Activated naive CD8-positive, alpha-beta T cell treated with anti-CD3 and anti-CD28 coated beads, Interleukin-2, amount 50 U/mL, for 24 hours (primary cell): ENCODE data around the gene ADAMTS2.

Experiments
- ATAC-seq: fragments of 150-1000 bp; cut with Tn5 transposase; one replicate; pipeline ENCODE4 v1.10.0; 2021
- DNase-seq: peaks from one replicate; pipeline ENCODE4 v3.0.0; 2021
- H3K27ac Mint-ChIP-seq: one replicate; pipeline ENCODE4 v1.8.0; 2021; ENCODE audit warnings: mild to moderate bottlenecking, mixed read lengths
- H3K27me3 Mint-ChIP-seq: one replicate; pipeline ENCODE4 v1.8.0; 2021; ENCODE audit warnings: mixed read lengths
- H3K36me3 Mint-ChIP-seq: one replicate; pipeline ENCODE4 v1.8.0; 2021; ENCODE audit warnings: low read depth, mixed read lengths
- H3K4me1 Mint-ChIP-seq: one replicate; pipeline ENCODE4 v1.8.0; 2021; ENCODE audit warnings: mixed read lengths
- H3K4me3 Mint-ChIP-seq: one replicate; pipeline ENCODE4 v1.8.0; 2021; ENCODE audit warnings: mild to moderate bottlenecking, moderate library complexity, mixed read lengths
- H3K9me3 Mint-ChIP-seq: one replicate; pipeline ENCODE4 v1.8.0; 2021; ENCODE audit warnings: mixed read lengths

Gene ADAMTS2

GRCh38 chr5:179186801-179187200, 158.5 kb downstream of the ADAMTS2 start:
- no peak overlapping the region for H3K4me3 Mint-ChIP-seq
- peaks cover 2% of the 10 kb centered on the region for H3K27me3 Mint-ChIP-seq
- H3K27ac Mint-ChIP-seq: no peak overlapping the region
- H3K4me1 Mint-ChIP-seq: peaks cover 5% of the 10 kb centered on the region
- ATAC-seq (no peak), DNase-seq (no peak)
- H3K36me3 Mint-ChIP-seq: no peaks in the 10 kb centered on the region
- H3K9me3 Mint-ChIP-seq: no peaks in the 10 kb centered on the region

GRCh38 chr5:179185941-179186411, 159.3 kb downstream of the ADAMTS2 start:
- Mint-ChIP-seq H3K4me1 (peaks cover 7% of the 10 kb centered on the region), H3K36me3 (no peaks in the 10 kb centered on the region), H3K27ac (no peak overlapping the region), H3K27me3 (peaks cover 4% of the 10 kb centered on the region), H3K9me3 (no peaks in the 10 kb centered on the region), H3K4me3 (no peak overlapping the region)
- DNase-seq: no peak
- no peak for ATAC-seq

- no peak overlapping the region for H3K27ac Mint-ChIP-seq
- H3K9me3 Mint-ChIP-seq: no peaks in the 10 kb centered on the region
- ATAC-seq: no peak
Observed at GRCh38 chr5:179185256-179185940, 159.9 kb downstream of the ADAMTS2 start.

GRCh38 chr5:179184521-179185050, 160.7 kb downstream of the ADAMTS2 start:
- Mint-ChIP-seq H3K4me3 (no peak overlapping the region), H3K9me3 (no peaks in the 10 kb centered on the region), H3K36me3 (no peaks in the 10 kb centered on the region), H3K27me3 (peaks cover 9% of the 10 kb centered on the region), H3K27ac (no peak overlapping the region), H3K4me1 (peaks cover 7% of the 10 kb centered on the region)
- DNase-seq (no peak), ATAC-seq (no peak)

More at GRCh38 chr5:179185256-179185940, 159.9 kb downstream of the ADAMTS2 start:
- peaks cover 7% of the 10 kb centered on the region for H3K4me1 Mint-ChIP-seq
- H3K36me3 Mint-ChIP-seq: no peaks in the 10 kb centered on the region
- peaks cover 8% of the 10 kb centered on the region for H3K27me3 Mint-ChIP-seq
- DNase-seq: no peak
- no peak overlapping the region for H3K4me3 Mint-ChIP-seq

- no peak for ATAC-seq
- Mint-ChIP-seq H3K27me3 (peaks cover 10% of the 10 kb centered on the region), H3K36me3 (no peaks in the 10 kb centered on the region), H3K27ac (no peak overlapping the region), H3K4me1 (peaks cover 7% of the 10 kb centered on the region), H3K9me3 (no peaks in the 10 kb centered on the region), H3K4me3 (no peak overlapping the region)
- no peak for DNase-seq
Observed at GRCh38 chr5:179183481-179183880, 161.8 kb downstream of the ADAMTS2 start.

- H3K4me3 Mint-ChIP-seq: no peak overlapping the region
- H3K36me3 Mint-ChIP-seq: no peaks in the 10 kb centered on the region
- no peak overlapping the region for H3K27ac Mint-ChIP-seq
- DNase-seq (no peak), ATAC-seq (no peak)
- H3K27me3 Mint-ChIP-seq: peaks cover 13% of the 10 kb centered on the region
- H3K9me3 Mint-ChIP-seq: no peaks in the 10 kb centered on the region
- peaks cover 7% of the 10 kb centered on the region for H3K4me1 Mint-ChIP-seq
Observed at GRCh38 chr5:179182601-179183000, 162.7 kb downstream of the ADAMTS2 start.

- DNase-seq: no peak
- Mint-ChIP-seq H3K9me3 (no peaks in the 10 kb centered on the region), H3K27me3 (peaks cover 13% of the 10 kb centered on the region), H3K36me3 (no peaks in the 10 kb centered on the region), H3K4me3 (no peak overlapping the region), H3K4me1 (peaks cover 7% of the 10 kb centered on the region), H3K27ac (no peak overlapping the region)
- no peak for ATAC-seq
Observed at GRCh38 chr5:179181988-179182387, 163.3 kb downstream of the ADAMTS2 start.

- peaks cover 7% of the 10 kb centered on the region for H3K4me1 Mint-ChIP-seq
Observed at GRCh38 chr5:179180921-179181645, 164.2 kb downstream of the ADAMTS2 start.

GRCh38 chr5:179180061-179180610, 165.1 kb downstream of the ADAMTS2 start:
- Mint-ChIP-seq H3K4me3 (no peak overlapping the region), H3K27me3 (peaks cover 16% of the 10 kb centered on the region), H3K9me3 (no peaks in the 10 kb centered on the region), H3K36me3 (no peaks in the 10 kb centered on the region), H3K27ac (no peak overlapping the region), H3K4me1 (peaks cover 7% of the 10 kb centered on the region)
- DNase-seq (no peak), ATAC-seq (no peak)

More at GRCh38 chr5:179180921-179181645, 164.2 kb downstream of the ADAMTS2 start:
- DNase-seq: no peak
- Mint-ChIP-seq H3K27me3 (peaks cover 16% of the 10 kb centered on the region), H3K36me3 (no peaks in the 10 kb centered on the region), H3K27ac (no peak overlapping the region), H3K9me3 (no peaks in the 10 kb centered on the region), H3K4me3 (no peak overlapping the region)
- ATAC-seq: no peak

GRCh38 chr5:179177711-179178575, 167.3 kb downstream of the ADAMTS2 start:
- ATAC-seq (no peak), DNase-seq (no peak)
- Mint-ChIP-seq H3K9me3 (no peaks in the 10 kb centered on the region), H3K4me3 (no peak overlapping the region), H3K36me3 (no peaks in the 10 kb centered on the region), H3K27me3 (peaks cover 16% of the 10 kb centered on the region), H3K27ac (no peak overlapping the region), H3K4me1 (peaks cover 7% of the 10 kb centered on the region)

GRCh38 chr5:179176571-179177230, 168.6 kb downstream of the ADAMTS2 start:
- Mint-ChIP-seq H3K4me1 (peaks cover 2% of the 10 kb centered on the region), H3K36me3 (no peaks in the 10 kb centered on the region), H3K4me3 (no peak overlapping the region), H3K27ac (no peak overlapping the region), H3K27me3 (peaks cover 13% of the 10 kb centered on the region), H3K9me3 (no peaks in the 10 kb centered on the region)
- DNase-seq (no peak), ATAC-seq (no peak)

- Mint-ChIP-seq H3K4me3 (no peak overlapping the region), H3K9me3 (no peaks in the 10 kb centered on the region)
Observed at GRCh38 chr5:179176166-179176565, 169.1 kb downstream of the ADAMTS2 start.

GRCh38 chr5:179171816-179172745, 173.2 kb downstream of the ADAMTS2 start:
- DNase-seq: no peak
- no peak overlapping the region for H3K4me3 Mint-ChIP-seq
- H3K27ac Mint-ChIP-seq: no peak overlapping the region
- no peaks in the 10 kb centered on the region for H3K4me1 Mint-ChIP-seq
- ATAC-seq: no peak
- H3K9me3 Mint-ChIP-seq: no peaks in the 10 kb centered on the region
- peaks cover 10% of the 10 kb centered on the region for H3K27me3 Mint-ChIP-seq
- H3K36me3 Mint-ChIP-seq: no peaks in the 10 kb centered on the region

More at GRCh38 chr5:179176166-179176565, 169.1 kb downstream of the ADAMTS2 start:
- Mint-ChIP-seq H3K4me1 (no peaks in the 10 kb centered on the region), H3K36me3 (no peaks in the 10 kb centered on the region), H3K27me3 (peaks cover 12% of the 10 kb centered on the region), H3K27ac (no peak overlapping the region)
- DNase-seq (no peak), ATAC-seq (no peak)
